DOHH2 (cell line): ENCODE measurements around the gene LGALS14.
"Not testable (repeated sequence)": the region's sequence is repeated elsewhere in the genome, so short reads cannot be mapped to it uniquely, and the experiment has no call there.

ENCODE experiments used
- H3F3A ChIP-seq: fragments of 200-600 bp; sonication (generic), shearing (Covaris generic); 2 replicates; pipeline ENCODE4 v1.6.0; 2016; ENCODE audit warnings: antibody characterized with exemption, mild to moderate bottlenecking; ENCODE audit not compliant: control insufficient read depth, insufficient read depth
- H3K27ac ChIP-seq: fragments of 200-600 bp; sonication (generic); 2 replicates; pipeline ENCODE4 v1.5.1; 2014; ENCODE audit warnings: low read depth, mild to moderate bottlenecking, low read length, moderate library complexity
- H3K27me3 ChIP-seq: fragments of 200-600 bp; sonication (generic); 2 replicates; pipeline ENCODE4 v1.6.1; 2014; ENCODE audit warnings: mild to moderate bottlenecking, low read length, mixed read lengths; ENCODE audit not compliant: control insufficient read depth
- H3K36me3 ChIP-seq: fragments of 200-600 bp; sonication (generic); 2 replicates; pipeline ENCODE4 v1.6.1; 2014; ENCODE audit warnings: mild to moderate bottlenecking, low read length, moderate library complexity, mixed read lengths; ENCODE audit not compliant: control insufficient read depth
- H3K4me1 ChIP-seq: fragments of 200-600 bp; sonication (generic); 2 replicates; pipeline ENCODE4 v1.6.1; 2014; ENCODE audit warnings: mild to moderate bottlenecking, low read length, mixed read lengths; ENCODE audit not compliant: control insufficient read depth
- H3K4me2 ChIP-seq: fragments of 200-600 bp; sonication (generic); 2 replicates; pipeline ENCODE4 v1.6.0; 2014; ENCODE audit warnings: mild to moderate bottlenecking, low read length, moderate library complexity
- H3K4me3 ChIP-seq: fragments of 200-600 bp; sonication (generic); 2 replicates; pipeline ENCODE4 v1.5.1; 2014; ENCODE audit warnings: mild to moderate bottlenecking, low read length, mixed read lengths
- H3K79me2 ChIP-seq: fragments of 200-600 bp; sonication (generic); 2 replicates; pipeline ENCODE4 v1.6.1; 2014; ENCODE audit warnings: mild to moderate bottlenecking, low read length, mixed read lengths; ENCODE audit not compliant: control insufficient read depth
- H3K9me2 ChIP-seq: fragments of 200-600 bp; sonication (generic); replicated peaks from 2 replicates; pipeline ENCODE4 v1.6.1; 2014; ENCODE audit warnings: mild to moderate bottlenecking, low read length, mixed read lengths; ENCODE audit not compliant: control insufficient read depth
- H3K9me3 ChIP-seq: fragments of 200-600 bp; sonication (generic); 2 replicates; pipeline ENCODE4 v1.6.1; 2014; ENCODE audit warnings: antibody characterized with exemption, low read length, mixed read lengths; ENCODE audit not compliant: control insufficient read depth, insufficient read depth
- H4K20me1 ChIP-seq: fragments of 200-600 bp; sonication (generic); 2 replicates; pipeline ENCODE4 v1.6.0; 2014; ENCODE audit warnings: low read depth, mild to moderate bottlenecking, antibody characterized with exemption, low read length, moderate library complexity; ENCODE audit not compliant: control insufficient read depth, insufficient read depth
- CTCF ChIP-seq: fragments of 200-600 bp; sonication (generic); IDR thresholded peaks from one replicate; pipeline ENCODE4 v1.5.1; 2014; ENCODE audit warnings: antibody characterized with exemption, mild to moderate bottlenecking, low read depth, low read length; ENCODE audit not compliant: poor library complexity, severe bottlenecking
- EZH2phosphoT487 ChIP-seq: fragments of 200-600 bp; sonication (generic); IDR thresholded peaks from 2 replicates; pipeline ENCODE4 v1.6.1; 2017; ENCODE audit warnings: borderline replicate concordance, mild to moderate bottlenecking, antibody characterized with exemption, low read length, moderate library complexity, mixed read lengths

LGALS14 gene

DNA sequence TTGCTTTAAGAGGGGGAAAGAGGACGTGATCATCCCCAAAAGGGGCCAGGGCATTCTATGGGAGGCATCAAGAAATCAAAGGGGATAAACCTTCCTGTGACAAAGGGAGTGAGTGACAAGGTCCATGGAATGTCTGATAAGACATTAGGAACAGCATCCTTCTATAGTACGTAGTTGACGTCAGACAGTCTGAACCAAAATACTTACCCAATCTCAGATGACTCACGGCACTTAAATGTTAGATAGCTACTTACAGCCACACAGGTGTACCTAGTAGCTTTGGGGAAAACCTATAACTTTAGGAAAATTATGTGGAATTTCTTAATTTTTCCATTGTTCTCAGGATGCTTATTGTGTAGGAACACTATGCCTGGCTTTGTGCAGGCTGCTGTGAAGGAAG, 43.6 kb upstream of the LGALS14 start:
- Histone ChIP-seq H3F3A (no peaks in the 10 kb centered on the region), H3K27ac (no peak overlapping the region), H3K9me2 (no peaks in the 10 kb centered on the region), H3K9me3 (peaks cover 4% of the 10 kb centered on the region; the same call in 1 of the 2 replicates), H3K4me1 (no peaks in the 10 kb centered on the region), H4K20me1 (no peaks in the 10 kb centered on the region), H3K27me3 (no peaks in the 10 kb centered on the region; the same call in 1 of the 2 replicates), H3K4me2 (no peak overlapping the region), H3K36me3 (no peaks in the 10 kb centered on the region), H3K79me2 (no peaks in the 10 kb centered on the region), H3K4me3 (no peak overlapping the region)
- TF ChIP-seq EZH2phosphoT487, result no peak
- TF ChIP-seq CTCF, result no peak

DNA sequence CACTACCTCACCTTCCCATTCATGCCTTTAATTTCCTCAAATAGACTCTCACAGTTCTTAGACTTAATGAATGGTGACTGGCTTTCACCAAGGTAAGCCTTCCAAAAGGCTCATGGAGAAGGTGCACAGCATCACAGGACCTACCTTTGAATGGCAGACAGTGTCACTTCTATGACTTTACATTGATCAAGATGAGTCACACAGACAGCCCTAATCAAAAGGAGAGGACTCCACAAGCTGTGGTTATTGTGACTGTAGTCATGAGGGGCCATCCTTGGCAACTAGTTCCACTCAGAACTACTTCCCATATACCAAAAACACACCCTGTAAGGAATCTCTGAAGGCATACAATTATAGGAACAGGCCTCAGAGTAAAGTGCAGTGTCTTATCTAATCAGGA, 42.7 kb upstream of the LGALS14 start:
- no peaks in the 10 kb centered on the region; the same call in 1 of the 2 replicates for H3K27me3 ChIP-seq
- no peaks in the 10 kb centered on the region for H3K79me2 ChIP-seq
- no peak overlapping the region for H3K4me3 ChIP-seq
- no peak for TF ChIP-seq CTCF
- TF ChIP-seq EZH2phosphoT487, result no peak
- no peaks in the 10 kb centered on the region for H3K9me2 ChIP-seq
- H3K9me3 ChIP-seq, result peaks cover 7% of the 10 kb centered on the region; the same call in 1 of the 2 replicates
- no peaks in the 10 kb centered on the region for H3F3A ChIP-seq
- no peaks in the 10 kb centered on the region for H4K20me1 ChIP-seq
- H3K4me2 ChIP-seq, result no peak overlapping the region
- no peaks in the 10 kb centered on the region for H3K4me1 ChIP-seq
- H3K27ac ChIP-seq, result no peak overlapping the region
- H3K36me3 ChIP-seq, result no peaks in the 10 kb centered on the region

GRCh38 chr19:39669860-39670259, 34.4 kb upstream of the LGALS14 start:
- not testable (repeated sequence) for H3K4me1 ChIP-seq, H3K4me3 ChIP-seq
- peaks cover 36% of the 10 kb centered on the region for H3K27me3 ChIP-seq

DNA sequence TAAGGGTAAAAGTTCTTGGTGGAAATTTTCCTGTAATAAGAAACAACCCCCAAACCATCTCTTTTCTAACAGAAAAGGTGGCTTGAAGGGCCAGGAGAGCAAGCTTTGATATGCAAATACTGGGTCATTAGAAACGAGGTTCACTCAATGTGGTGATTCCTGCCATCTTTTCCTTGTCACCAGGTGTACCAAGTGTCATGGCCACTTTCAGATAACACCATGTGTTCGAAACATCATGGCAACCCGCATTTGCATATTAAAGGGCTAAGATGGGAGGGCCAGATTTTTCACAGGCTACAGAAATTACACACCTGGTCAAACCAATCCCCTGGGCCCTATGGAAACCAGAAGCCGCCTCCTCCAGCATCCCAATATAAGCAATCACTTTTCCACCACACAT, 33.3 kb upstream of the LGALS14 start:
- no peaks in the 10 kb centered on the region for H3K4me1 ChIP-seq
- H4K20me1 ChIP-seq, result no peaks in the 10 kb centered on the region
- H3K79me2 ChIP-seq, result no peaks in the 10 kb centered on the region
- H3K36me3 ChIP-seq, result no peaks in the 10 kb centered on the region
- H3K27me3 ChIP-seq, result peaks cover 47% of the 10 kb centered on the region
- H3K27ac ChIP-seq, result no peak overlapping the region
- peaks cover under 1% of the 10 kb centered on the region; the same call in 1 of the 2 replicates for H3K9me3 ChIP-seq
- H3F3A ChIP-seq, result no peaks in the 10 kb centered on the region
- H3K4me2 ChIP-seq, result no peak overlapping the region
- TF ChIP-seq EZH2phosphoT487 (no peak), CTCF (no peak)
- H3K4me3 ChIP-seq, result no peak overlapping the region
- H3K9me2 ChIP-seq, result no peaks in the 10 kb centered on the region

More at GRCh38 chr19:39669860-39670259, 34.4 kb upstream of the LGALS14 start:
- H3F3A ChIP-seq, H3K36me3 ChIP-seq, H4K20me1 ChIP-seq, H3K27ac ChIP-seq, H3K9me2 ChIP-seq, H3K79me2 ChIP-seq, H3K4me2 ChIP-seq, H3K9me3 ChIP-seq: not testable (repeated sequence)
